ENCODE results near the gene NEDD4L. TPM values are rescaled to one million over a fixed set of nuclear protein-coding genes. Genes with fewer than 3 reads are reported as not detected.

Gene NEDD4L
- total and polyA plus RNA-seq, 7 donors: 52.0 to 104 (median 57.4) TPM

- intact Hi-C loops (cut with DNase I): no loop called here
- TF ChIP-seq CTCF (IDR thresholded peaks at IDR 0.05): no peak
- TF ChIP-seq POLR2A (IDR thresholded peaks at IDR 0.05): peak in 1 of 2 donors; percentile 67
- peak in 1 of 4 donors; percentile 47 for TF ChIP-seq POLR2AphosphoS5 (IDR thresholded peaks at IDR 0.05)
- H3K27ac ChIP-seq: peak overlapping the region; percentile 58 to 67 (median 64)
Measured at GRCh38 chr18:58221060-58221725, 177.2 kb downstream of the NEDD4L start.

GRCh38 chr18:58222432-58223125, 178.6 kb downstream of the NEDD4L start:
- Histone ChIP-seq H3K4me1 (peaks cover 0 to 55% (median 33%) of the 10 kb centered on the region in 4 donors), H3K27ac (peak overlapping the region; percentile 58 to 67 (median 64)), H3K4me3 (peak overlapping the region in 1 of 4 donors; percentile 3), H3K36me3 (no peaks in the 10 kb centered on the region), H3K27me3 (no peaks in the 10 kb centered on the region), H3K9me3 (no peaks in the 10 kb centered on the region)
- no peak for DNase-seq
- 15 to 61% methylated on average over 3 of the region's 3 CpGs for WGBS, 2 donors
- intact Hi-C loops (cut with DNase I): no loop called here
- TF ChIP-seq POLR2AphosphoS5 (IDR thresholded peaks at IDR 0.05) (no peak), CTCF (IDR thresholded peaks at IDR 0.05) (no peak), EP300 (IDR thresholded peaks at IDR 0.05) (no peak), POLR2A (IDR thresholded peaks at IDR 0.05) (no peak)

More at GRCh38 chr18:58221060-58221725, 177.2 kb downstream of the NEDD4L start:
- Histone ChIP-seq H3K36me3 (no peaks in the 10 kb centered on the region), H3K4me1 (peaks cover 0 to 64% (median 35%) of the 10 kb centered on the region in 4 donors), H3K27me3 (no peaks in the 10 kb centered on the region), H3K4me3 (peak overlapping the region in 2 of 4 donors; percentile 3 to 10), H3K9me3 (no peaks in the 10 kb centered on the region)
- 22 to 70% methylated on average over 12 of the region's 12 CpGs for WGBS, 2 donors
- DNase-seq: no peak

GRCh38 chr18:58223717-58224424, 179.8 kb downstream of the NEDD4L start:
- Histone ChIP-seq H3K9me3 (no peaks in the 10 kb centered on the region), H3K27me3 (no peaks in the 10 kb centered on the region), H3K4me1 (peaks cover 0 to 50% (median 35%) of the 10 kb centered on the region in 4 donors), H3K4me3 (no peak overlapping the region), H3K36me3 (no peaks in the 10 kb centered on the region), H3K27ac (peak overlapping the region; percentile 64 to 69 (median 66))
- no peak for TF ChIP-seq POLR2A (IDR thresholded peaks at IDR 0.05)
- peak; percentile 11 to 75 (median 44) for TF ChIP-seq POLR2AphosphoS5 (IDR thresholded peaks at IDR 0.05)
- TF ChIP-seq EP300 (IDR thresholded peaks at IDR 0.05): peak in 1 of 4 donors; percentile 12
- intact Hi-C loops (cut with DNase I): no loop called here
- no peak for DNase-seq
- WGBS, 2 donors: 12 to 61% methylated on average over 15 of the region's 15 CpGs

DNA sequence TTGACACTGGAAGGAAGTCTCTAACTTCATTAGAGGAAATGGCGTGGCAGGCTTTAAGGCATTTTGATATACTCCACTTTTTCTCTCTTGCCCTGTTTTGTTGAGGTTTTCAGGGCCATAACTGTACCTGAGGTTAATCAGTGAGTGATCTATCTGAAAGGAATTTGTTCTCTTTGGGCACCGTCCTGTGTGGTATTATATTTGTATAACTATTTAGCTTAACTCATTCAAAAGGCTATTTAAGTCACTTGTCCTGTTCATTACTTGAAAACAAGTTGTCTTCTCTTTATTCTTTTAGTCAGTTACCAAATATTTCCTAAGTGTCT, 180.4 kb downstream of the NEDD4L start:
- TF ChIP-seq POLR2A (IDR thresholded peaks at IDR 0.05) (no peak), EP300 (IDR thresholded peaks at IDR 0.05) (no peak), POLR2AphosphoS5 (IDR thresholded peaks at IDR 0.05) (no peak), CTCF (IDR thresholded peaks at IDR 0.05) (no peak)
- Histone ChIP-seq H3K27ac (peak overlapping the region; percentile 64 to 69 (median 66)), H3K4me3 (no peak overlapping the region), H3K27me3 (no peaks in the 10 kb centered on the region), H3K9me3 (no peaks in the 10 kb centered on the region), H3K4me1 (peaks cover 0 to 50% (median 35%) of the 10 kb centered on the region in 4 donors), H3K36me3 (no peaks in the 10 kb centered on the region)
- WGBS, 2 donors: 13 to 58% methylated on average over 2 of the region's 2 CpGs
- DNase-seq: no peak
- intact Hi-C loops (cut with DNase I): no loop called here

DNA sequence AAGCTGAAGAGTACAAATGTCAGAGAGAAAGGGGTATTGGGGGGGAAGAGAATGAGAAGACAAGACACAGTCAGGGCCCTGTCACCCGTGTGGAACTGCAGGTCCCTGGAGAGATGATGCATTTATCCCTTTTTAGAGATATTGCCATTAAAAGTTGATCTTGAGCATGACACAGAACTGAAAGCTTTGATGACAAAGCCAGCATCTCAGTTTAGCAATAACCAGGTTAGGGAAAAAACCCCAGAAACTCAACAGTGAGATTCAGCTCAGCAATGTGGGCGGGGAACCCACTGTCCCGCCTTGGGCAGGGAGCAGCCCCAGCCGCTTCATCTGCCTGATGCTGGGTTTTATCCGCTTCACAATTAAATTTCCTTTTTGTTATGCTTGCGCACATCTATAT, 181.1 kb downstream of the NEDD4L start:
- Histone ChIP-seq H3K4me3 (no peak overlapping the region), H3K27me3 (no peaks in the 10 kb centered on the region), H3K36me3 (no peaks in the 10 kb centered on the region), H3K9me3 (no peaks in the 10 kb centered on the region), H3K4me1 (peaks cover 0 to 50% (median 35%) of the 10 kb centered on the region in 4 donors), H3K27ac (peak overlapping the region in 3 of 4 donors; percentile 64 to 67 (median 64))
- intact Hi-C loops (cut with DNase I): no loop called here
- DNase-seq: no peak
- WGBS, 2 donors: 77 to 79% methylated on average over 6 of the region's 6 CpGs
- TF ChIP-seq POLR2A (IDR thresholded peaks at IDR 0.05) (no peak), POLR2AphosphoS5 (IDR thresholded peaks at IDR 0.05) (no peak), EP300 (IDR thresholded peaks at IDR 0.05) (no peak), CTCF (IDR thresholded peaks at IDR 0.05) (no peak)

Data from sigmoid colon (tissue), 7 donors.